Measurements from ENCODE around the gene RANBP9.

Gene RANBP9

GRCh38 chr6:13678255-13678983 lies 33.2 kb downstream of the RANBP9 start:
- DNase-seq (ENCODE audit: insufficient read length, low spot score) (no peak), FAIRE-seq (no peak)
- no peak for TF ChIP-seq POLR2A (IDR thresholded peaks at IDR 0.05; ENCODE audit: low read depth, low read length)

GRCh38 chr6:13677878-13678254 lies 33.8 kb downstream of the RANBP9 start:
- DNase-seq (ENCODE audit: insufficient read length, low spot score) (no peak), FAIRE-seq (no peak)
- no peak for TF ChIP-seq POLR2A (IDR thresholded peaks at IDR 0.05; ENCODE audit: low read depth, low read length)

GRCh38 chr6:13676551-13677156 lies 35.0 kb downstream of the RANBP9 start:
- TF ChIP-seq POLR2A (IDR thresholded peaks at IDR 0.05; ENCODE audit: low read depth, low read length), result no peak
- no peak for DNase-seq (ENCODE audit: insufficient read length, low spot score)
- FAIRE-seq, result peak; percentile 64

- DNase-seq (ENCODE audit: insufficient read length, low spot score) (no peak), FAIRE-seq (peak; percentile 87)
- TF ChIP-seq POLR2A (IDR thresholded peaks at IDR 0.05; ENCODE audit: low read depth, low read length), result no peak
Observed at GRCh38 chr6:13674533-13675190, 37.0 kb downstream of the RANBP9 start.

GRCh38 chr6:13673825-13674444 lies 37.7 kb downstream of the RANBP9 start:
- TF ChIP-seq POLR2A (IDR thresholded peaks at IDR 0.05; ENCODE audit: low read depth, low read length), result no peak
- DNase-seq (ENCODE audit: insufficient read length, low spot score), result no peak
- FAIRE-seq, result no peak

- TF ChIP-seq POLR2A (IDR thresholded peaks at IDR 0.05; ENCODE audit: low read depth, low read length), result no peak
- DNase-seq (ENCODE audit: insufficient read length, low spot score) (no peak), FAIRE-seq (no peak)
Observed at GRCh38 chr6:13673368-13673767, 38.3 kb downstream of the RANBP9 start.

GRCh38 chr6:13672904-13673303 lies 38.7 kb downstream of the RANBP9 start:
- no peak for TF ChIP-seq POLR2A (IDR thresholded peaks at IDR 0.05; ENCODE audit: low read depth, low read length)
- FAIRE-seq, result no peak
- no peak for DNase-seq (ENCODE audit: insufficient read length, low spot score)

GRCh38 chr6:13671548-13672127 lies 40.0 kb downstream of the RANBP9 start:
- DNase-seq (ENCODE audit: insufficient read length, low spot score), result no peak
- TF ChIP-seq POLR2A (IDR thresholded peaks at IDR 0.05; ENCODE audit: low read depth, low read length), result no peak
- FAIRE-seq, result peak; percentile 80

GRCh38 chr6:13669476-13669875 lies 42.2 kb downstream of the RANBP9 start:
- DNase-seq (ENCODE audit: insufficient read length, low spot score), result no peak
- no peak for TF ChIP-seq POLR2A (IDR thresholded peaks at IDR 0.05; ENCODE audit: low read depth, low read length)
- FAIRE-seq, result peak; percentile 64

- DNase-seq (ENCODE audit: insufficient read length, low spot score) (no peak), FAIRE-seq (peak; percentile 81)
- TF ChIP-seq POLR2A (IDR thresholded peaks at IDR 0.05; ENCODE audit: low read depth, low read length), result no peak
Observed at GRCh38 chr6:13668291-13668928, 43.2 kb downstream of the RANBP9 start.

GRCh38 chr6:13667655-13668054 lies 44.0 kb downstream of the RANBP9 start:
- no peak for TF ChIP-seq POLR2A (IDR thresholded peaks at IDR 0.05; ENCODE audit: low read depth, low read length)
- FAIRE-seq, result no peak

GRCh38 chr6:13666194-13667105 lies 45.2 kb downstream of the RANBP9 start:
- DNase-seq (ENCODE audit: insufficient read length, low spot score) (no peak), FAIRE-seq (peak; percentile 96)
- no peak for TF ChIP-seq POLR2A (IDR thresholded peaks at IDR 0.05; ENCODE audit: low read depth, low read length)

More at GRCh38 chr6:13667655-13668054, 44.0 kb downstream of the RANBP9 start:
- no peak for DNase-seq (ENCODE audit: insufficient read length, low spot score)
